Activated CD8-positive, alpha-beta T cell treated with anti-CD3 and anti-CD28 coated beads for 36 hours (primary cell): Measurements from ENCODE around the gene FAM13B. TPM values are rescaled to one million over a fixed set of nuclear protein-coding genes. Genes with fewer than 3 reads are reported as not detected.
"Not testable (repeated sequence)": the region's sequence is repeated elsewhere in the genome, so short reads cannot be mapped to it uniquely, and the experiment has no call there.

Experiments used
- ATAC-seq: fragments of 200-7000 bp; cut with Tn5 transposase; one replicate; pipeline ENCODE4 v1.10.0; 2021; ENCODE audit warnings: mild to moderate bottlenecking, moderate library complexity
- CTCF ChIA-PET: fragments of 350-600 bp; sonication (Branson Sonifier 250); formaldehyde crosslinking; loops from one replicate; lab custom pipeline; 2021; ENCODE audit warnings: antibody characterized with exemption; lab: Charles Lee
- POLR2A ChIA-PET: fragments of 350-600 bp; sonication (Branson Sonifier 250); formaldehyde crosslinking; loops from one replicate; lab custom pipeline; 2021; ENCODE audit warnings: antibody characterized with exemption; lab: Charles Lee
- DNase-seq: peaks from one replicate; pipeline ENCODE4 v3.0.0-alpha.2; 2020
- H3K27ac Mint-ChIP-seq: one replicate; pipeline ENCODE4 v1.8.0; 2021; ENCODE audit warnings: mild to moderate bottlenecking, mixed read lengths
- H3K27me3 Mint-ChIP-seq: one replicate; pipeline ENCODE4 v1.8.0; 2021; ENCODE audit warnings: mixed read lengths
- H3K36me3 Mint-ChIP-seq: one replicate; pipeline ENCODE4 v1.8.0; 2021; ENCODE audit warnings: low read depth, mixed read lengths
- H3K4me1 Mint-ChIP-seq: one replicate; pipeline ENCODE4 v1.8.0; 2021; ENCODE audit warnings: low read depth, mixed read lengths
- H3K4me3 Mint-ChIP-seq: one replicate; pipeline ENCODE4 v1.8.0; 2021; ENCODE audit warnings: mild to moderate bottlenecking, moderate library complexity, mixed read lengths
- H3K9me3 Mint-ChIP-seq: one replicate; pipeline ENCODE4 v1.8.0; 2021; ENCODE audit warnings: mixed read lengths
- intact Hi-C: fragments of 100-400 bp; cut with micrococcal nuclease; formaldehyde crosslinking; loops from one replicate; pipeline ENCODE4 v1.10.0; 2022
- total RNA-seq, 2 experiments: library from RNA; stranded (reverse); gene quantifications; one replicate each; pipeline ENCODE4 v1.2.3, GENCODE V29; 2021
- TF ChIP-seq, protein P1 (sequence below): fragments of 200-600 bp; IDR thresholded peaks from one replicate; pipeline ENCODE4 v1.8.0; 2022; ENCODE audit warnings: antibody characterized with exemption, mild to moderate bottlenecking

Gene FAM13B
- total RNA-seq, result 10 to 100 TPM; 14.8 to 17.5 TPM

DNA sequence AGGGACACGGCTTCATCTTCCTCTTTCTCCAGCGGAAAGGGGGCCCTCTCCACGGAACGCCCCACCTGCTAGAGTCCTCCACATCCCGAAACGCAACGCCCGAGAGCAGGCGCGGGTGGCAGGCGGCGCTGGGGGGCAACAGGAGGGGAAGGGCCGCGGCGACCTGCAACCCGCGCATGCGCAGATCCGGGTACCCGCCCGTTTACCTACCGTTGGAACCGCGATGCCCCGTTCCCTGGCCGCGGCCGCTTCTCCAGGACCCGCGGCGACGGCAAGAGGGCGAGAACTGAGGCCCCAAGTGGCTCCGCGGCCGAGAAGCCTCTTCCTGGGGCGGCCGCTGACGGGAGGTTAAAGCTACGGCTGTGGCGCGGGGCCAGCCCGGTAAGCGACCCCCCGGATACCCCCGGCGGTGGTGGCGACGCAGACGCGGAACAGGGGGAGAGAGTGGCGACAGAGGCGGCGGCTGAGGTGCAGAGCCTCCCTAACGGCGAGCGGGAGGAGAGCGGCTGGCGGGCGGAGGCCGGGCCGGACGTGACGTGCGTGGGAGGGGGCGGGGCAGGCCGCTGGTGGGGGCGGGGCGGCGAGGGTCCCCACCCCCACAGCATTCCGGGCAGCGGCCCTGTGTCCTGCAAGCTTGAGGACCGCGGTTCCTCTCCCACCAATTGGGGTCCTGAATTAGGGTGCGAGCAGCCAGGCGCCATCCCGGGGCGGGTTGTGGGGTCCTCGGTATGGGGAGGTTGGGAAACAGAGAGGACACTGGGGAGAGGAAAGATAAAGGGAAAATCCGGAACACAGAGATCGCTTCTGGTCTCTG is at the start of gene FAM13B:
FAM13B (minus strand) TSS at position 508 of the 814 bp plus-strand sequence. CDS start 13,968 bp downstream, outside the sequence.
- peaks cover 54% of the 10 kb centered on the region for H3K4me1 Mint-ChIP-seq
- CTCF ChIA-PET, result interaction anchor here (0.8 to 8.5 kb wide), 6 partner anchors 10 to 403 kb away, joined by 3 to 226 read pairs (median 22); no protein-coding TSS in a partner anchor
- intact Hi-C loops, result no loop called here
- TF ChIP-seq, protein P1, sequence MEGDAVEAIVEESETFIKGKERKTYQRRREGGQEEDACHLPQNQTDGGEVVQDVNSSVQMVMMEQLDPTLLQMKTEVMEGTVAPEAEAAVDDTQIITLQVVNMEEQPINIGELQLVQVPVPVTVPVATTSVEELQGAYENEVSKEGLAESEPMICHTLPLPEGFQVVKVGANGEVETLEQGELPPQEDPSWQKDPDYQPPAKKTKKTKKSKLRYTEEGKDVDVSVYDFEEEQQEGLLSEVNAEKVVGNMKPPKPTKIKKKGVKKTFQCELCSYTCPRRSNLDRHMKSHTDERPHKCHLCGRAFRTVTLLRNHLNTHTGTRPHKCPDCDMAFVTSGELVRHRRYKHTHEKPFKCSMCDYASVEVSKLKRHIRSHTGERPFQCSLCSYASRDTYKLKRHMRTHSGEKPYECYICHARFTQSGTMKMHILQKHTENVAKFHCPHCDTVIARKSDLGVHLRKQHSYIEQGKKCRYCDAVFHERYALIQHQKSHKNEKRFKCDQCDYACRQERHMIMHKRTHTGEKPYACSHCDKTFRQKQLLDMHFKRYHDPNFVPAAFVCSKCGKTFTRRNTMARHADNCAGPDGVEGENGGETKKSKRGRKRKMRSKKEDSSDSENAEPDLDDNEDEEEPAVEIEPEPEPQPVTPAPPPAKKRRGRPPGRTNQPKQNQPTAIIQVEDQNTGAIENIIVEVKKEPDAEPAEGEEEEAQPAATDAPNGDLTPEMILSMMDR, result no peak
- H3K27me3 Mint-ChIP-seq, result no peaks in the 10 kb centered on the region
- H3K9me3 Mint-ChIP-seq, result no peaks in the 10 kb centered on the region
- peak within 1 kb of the TSS; percentile 93 for H3K4me3 Mint-ChIP-seq
- ATAC-seq, result peak; percentile 82
- POLR2A ChIA-PET, result interaction anchor here (0.7 kb wide), 1 partner anchor 144 kb away, joined by 3 read pairs; the partner anchor contains the start of gene PKD2L2
- peaks cover 21% of the 10 kb centered on the region for H3K36me3 Mint-ChIP-seq
- peak; percentile 84 for DNase-seq
- H3K27ac Mint-ChIP-seq, result peak within 1 kb of the TSS; percentile 96

DNA sequence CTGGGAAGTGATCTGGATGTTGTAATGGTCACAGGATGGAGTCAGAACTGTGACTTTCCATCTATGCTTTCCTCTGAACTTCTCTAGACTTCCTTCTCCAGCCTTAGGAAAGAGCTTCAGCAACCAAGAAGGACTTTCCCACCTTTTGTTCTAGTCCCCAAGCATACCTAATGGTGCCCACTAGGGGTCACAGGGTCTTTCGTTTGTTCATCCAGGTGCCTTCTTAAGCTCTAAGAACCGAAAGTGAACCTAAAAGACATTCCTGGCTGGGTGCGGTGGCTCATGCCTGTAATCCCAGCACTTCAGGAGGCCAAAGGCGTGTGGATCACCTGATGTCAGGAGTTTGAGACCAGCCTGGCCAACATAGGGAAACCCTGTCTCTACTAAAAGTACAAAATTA is 49.2 kb upstream of the FAM13B start:
- no peak overlapping the region for H3K4me3 Mint-ChIP-seq
- ATAC-seq, result no peak
- intact Hi-C loops, result no loop called here
- no peaks in the 10 kb centered on the region for H3K27me3 Mint-ChIP-seq
- DNase-seq, result peak; percentile 7
- ChIA-PET CTCF (interaction anchor here (0.8 to 8.7 kb wide), 10 partner anchors 8 to 422 kb away, joined by 3 to 159 read pairs (median 4); partner anchors contain the start of gene NME5), POLR2A (interaction anchor here (0.6 to 1.1 kb wide), 2 partner anchors 29 to 162 kb away, joined by 3 to 5 read pairs; no protein-coding TSS in a partner anchor)
- H3K9me3 Mint-ChIP-seq, result no peaks in the 10 kb centered on the region
- TF ChIP-seq, protein P1, result no peak
- H3K27ac Mint-ChIP-seq, result peak overlapping the region; percentile 7
- H3K36me3 Mint-ChIP-seq, result no peaks in the 10 kb centered on the region
- peaks cover 14% of the 10 kb centered on the region for H3K4me1 Mint-ChIP-seq

DNA sequence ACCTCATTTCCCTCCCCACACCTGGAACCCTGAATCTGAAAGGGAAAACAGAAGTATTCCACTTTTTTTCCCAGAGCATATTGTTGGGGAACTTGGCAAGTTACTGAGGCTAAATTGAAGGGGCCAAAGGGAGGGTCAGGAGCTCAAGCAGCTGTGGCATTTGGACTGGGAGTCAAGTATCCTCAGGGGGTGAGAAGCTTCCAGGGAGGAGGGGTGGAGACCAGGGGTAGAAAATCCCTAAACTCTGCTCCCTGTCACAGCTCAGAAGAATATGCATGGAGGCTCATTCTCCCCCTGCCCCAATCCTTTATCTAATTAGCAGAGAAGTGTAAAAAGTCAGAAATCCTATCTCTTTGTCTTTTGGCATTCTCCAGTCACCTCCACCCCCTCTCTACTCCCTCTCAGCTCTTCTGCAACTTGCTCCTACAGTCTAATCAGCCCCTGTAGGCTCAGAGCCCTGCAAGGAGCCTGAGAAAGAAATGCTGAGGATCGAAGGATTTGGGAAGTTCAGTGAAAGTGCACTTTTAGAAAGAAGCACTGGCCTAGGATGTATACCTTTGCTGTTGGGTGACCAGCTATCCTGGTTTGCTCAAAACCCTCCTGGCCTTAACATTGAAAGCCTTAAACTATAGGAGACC is 45.2 kb upstream of the FAM13B start:
- POLR2A ChIA-PET, result interaction anchor here (0.6 to 0.7 kb wide), 2 partner anchors 55 to 65 kb away, joined by 3 read pairs; no protein-coding TSS in a partner anchor
- no peak overlapping the region for H3K27ac Mint-ChIP-seq
- intact Hi-C loops, result no loop called here
- ATAC-seq (no peak), DNase-seq (no peak)
- CTCF ChIA-PET, result interaction anchor here (0.6 to 8.7 kb wide), 36 partner anchors 10 to 380 kb away, joined by 3 to 159 read pairs (median 4); partner anchors contain the start of genes FAM13B and NME5
- H3K36me3 Mint-ChIP-seq, result no peaks in the 10 kb centered on the region
- TF ChIP-seq, protein P1, result no peak
- H3K9me3 Mint-ChIP-seq, result no peaks in the 10 kb centered on the region
- peaks cover 14% of the 10 kb centered on the region for H3K4me1 Mint-ChIP-seq
- H3K4me3 Mint-ChIP-seq, result no peak overlapping the region
- H3K27me3 Mint-ChIP-seq, result no peaks in the 10 kb centered on the region

DNA sequence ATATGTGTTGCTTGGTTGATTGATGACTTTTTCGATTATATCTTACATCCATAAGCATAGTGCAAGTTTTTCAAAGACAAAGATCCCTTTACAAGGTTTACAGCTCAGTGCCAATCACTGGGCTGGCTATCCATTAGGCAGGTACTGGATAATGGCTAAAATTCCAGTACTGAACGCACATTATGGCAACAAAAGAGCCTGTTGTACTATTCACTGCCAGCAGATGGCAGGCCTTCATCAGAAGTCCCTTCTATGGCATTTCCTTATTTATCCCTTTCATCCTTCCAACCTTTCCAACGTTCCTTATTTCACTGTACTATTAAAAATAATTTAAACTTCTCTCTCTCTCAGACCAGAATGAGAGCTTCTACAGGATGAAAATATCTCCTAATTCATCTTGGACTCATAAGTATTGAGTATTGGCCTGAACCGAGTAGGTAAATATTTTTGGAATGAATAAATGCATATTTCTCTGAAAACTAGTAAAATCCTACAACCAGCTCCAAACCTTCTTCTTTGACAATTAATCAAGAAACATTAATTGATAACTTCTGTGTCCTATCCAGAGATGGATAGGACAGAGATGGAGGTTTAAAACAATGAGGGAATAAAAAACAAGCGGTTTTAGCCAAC is 44.3 kb upstream of the FAM13B start:
- DNase-seq (peak; percentile 74), ATAC-seq (peak; percentile 31)
- TF ChIP-seq, protein P1, result peak; percentile 98
- no peaks in the 10 kb centered on the region for H3K27me3 Mint-ChIP-seq
- no peak overlapping the region for H3K4me3 Mint-ChIP-seq
- intact Hi-C loops, result loop anchor here (1.0 kb wide), 1 partner anchor 56 kb away; no protein-coding TSS in a partner anchor
- H3K9me3 Mint-ChIP-seq, result no peaks in the 10 kb centered on the region
- CTCF ChIA-PET, result interaction anchor here (0.7 to 8.7 kb wide), 44 partner anchors 9 to 448 kb away, joined by 3 to 159 read pairs (median 4); partner anchors contain the start of genes FAM13B, NME5 and PKD2L2
- POLR2A ChIA-PET, result no interaction called here
- H3K4me1 Mint-ChIP-seq, result peaks cover 14% of the 10 kb centered on the region
- H3K27ac Mint-ChIP-seq, result no peak overlapping the region
- no peaks in the 10 kb centered on the region for H3K36me3 Mint-ChIP-seq

DNA sequence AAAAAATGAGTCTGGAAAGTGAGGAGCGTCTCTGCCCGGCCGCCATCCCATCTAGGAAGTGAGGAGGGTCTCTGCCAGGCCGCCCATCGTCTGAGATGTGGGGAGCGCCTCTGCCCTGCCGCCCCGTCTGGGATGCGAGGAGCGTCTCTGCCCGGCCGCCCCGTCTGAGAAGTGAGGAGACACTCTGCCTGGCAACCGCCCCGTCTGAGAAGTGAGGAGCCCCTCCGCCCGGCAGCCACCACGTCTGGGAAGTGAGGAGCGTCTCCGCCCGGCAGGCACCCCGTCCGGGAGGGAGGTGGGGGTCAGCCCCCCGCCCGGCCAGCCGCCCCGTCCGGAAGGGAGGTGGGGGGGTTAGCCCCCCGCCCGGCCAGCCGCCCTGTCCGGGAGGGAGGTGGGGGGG is 37.1 kb upstream of the FAM13B start:
- intact Hi-C loops, H3K9me3 Mint-ChIP-seq, H3K4me3 Mint-ChIP-seq, H3K27me3 Mint-ChIP-seq, H3K27ac Mint-ChIP-seq, DNase-seq, ATAC-seq, POLR2A ChIA-PET, H3K4me1 Mint-ChIP-seq, H3K36me3 Mint-ChIP-seq: not testable (repeated sequence)
- CTCF ChIA-PET, result interaction anchor here (0.9 to 7.7 kb wide), 17 partner anchors 9 to 440 kb away, joined by 3 to 226 read pairs (median 9); partner anchors contain the start of genes FAM13B and PKD2L2
